Upper lobe of right lung (tissue), 1 donor: ENCODE results near the gene GP1BB. TPM values are rescaled to one million over a fixed set of nuclear protein-coding genes. Genes with fewer than 3 reads are reported as not detected.

Experiments
- ATAC-seq: fragments of 200-7000 bp; cut with Tn5 transposase; one replicate; pipeline ENCODE4 v1.9.1; 2020; ENCODE audit warnings: mild to moderate bottlenecking, moderate library complexity
- DNase-seq: peaks from one replicate; pipeline ENCODE4 v3.0.0-alpha.2; 2020
- H3K27ac ChIP-seq: fragments of 200-600 bp; one replicate; pipeline ENCODE4 v1.8.0; 2022
- H3K27me3 ChIP-seq: fragments of 200-600 bp; one replicate; pipeline ENCODE4 v1.8.0; 2022; ENCODE audit warnings: mild to moderate bottlenecking
- H3K36me3 ChIP-seq: fragments of 200-600 bp; one replicate; pipeline ENCODE4 v1.8.0; 2022
- H3K4me1 ChIP-seq: fragments of 200-600 bp; one replicate; pipeline ENCODE4 v1.8.0; 2022
- H3K4me3 ChIP-seq: fragments of 200-600 bp; one replicate; pipeline ENCODE4 v1.8.0; 2022; ENCODE audit warnings: mild to moderate bottlenecking
- H3K9me3 ChIP-seq: fragments of 200-600 bp; one replicate; pipeline ENCODE4 v1.8.0; 2022
- intact Hi-C: fragments of 100-400 bp; cut with DNase I; formaldehyde crosslinking; loops from one replicate; pipeline ENCODE4 v1.11.0; 2022
- total RNA-seq: library from RNA; stranded (reverse); fragmentation: NEBNext Ultra II Directional; extraction: Animal tissue kit (Norgen Biotek cat#: 25700); gene quantifications from one replicate; pipeline ENCODE4 v1.2.1, GENCODE V29; 2021
- TF ChIP-seq, protein P1 (sequence below): fragments of 200-600 bp; IDR thresholded peaks from one replicate; pipeline ENCODE4 v1.8.0; 2022; ENCODE audit warnings: antibody characterized with exemption
- donor health status: DM: no; HTN: yes; CAD: no; lungs with severe emphysema.

The GP1BB gene
- total RNA-seq, 1 donor from 2014 or later, result 1.3 TPM

DNA sequence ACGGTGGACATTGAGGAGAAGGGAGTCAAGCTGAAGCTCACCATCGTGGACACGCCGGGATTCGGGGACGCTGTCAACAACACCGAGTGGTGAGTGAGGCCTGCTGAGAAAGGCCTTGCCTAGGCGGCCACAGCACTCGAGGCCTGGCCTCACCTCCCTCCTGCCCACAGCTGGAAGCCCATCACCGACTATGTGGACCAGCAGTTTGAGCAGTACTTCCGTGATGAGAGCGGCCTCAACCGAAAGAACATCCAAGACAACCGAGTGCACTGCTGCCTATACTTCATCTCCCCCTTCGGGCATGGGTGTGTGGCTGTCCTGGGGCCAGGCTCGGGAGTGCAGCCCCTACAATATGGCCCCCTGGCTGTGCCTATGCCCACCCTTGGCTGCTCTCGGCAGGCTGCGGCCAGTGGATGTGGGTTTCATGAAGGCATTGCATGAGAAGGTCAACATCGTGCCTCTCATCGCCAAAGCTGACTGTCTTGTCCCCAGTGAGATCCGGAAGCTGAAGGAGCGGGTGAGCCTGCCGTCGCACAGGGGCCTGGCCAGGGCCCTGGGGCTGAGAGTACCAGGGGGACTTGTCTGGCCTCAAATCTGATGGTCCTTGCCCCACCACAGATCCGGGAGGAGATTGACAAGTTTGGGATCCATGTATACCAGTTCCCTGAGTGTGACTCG lies 3.0 kb upstream of the GP1BB start:
- peaks cover 33% of the 10 kb centered on the region for H3K27me3 ChIP-seq
- H3K27ac ChIP-seq, result no peak overlapping the region
- H3K9me3 ChIP-seq, result no peaks in the 10 kb centered on the region
- TF ChIP-seq, protein P1, sequence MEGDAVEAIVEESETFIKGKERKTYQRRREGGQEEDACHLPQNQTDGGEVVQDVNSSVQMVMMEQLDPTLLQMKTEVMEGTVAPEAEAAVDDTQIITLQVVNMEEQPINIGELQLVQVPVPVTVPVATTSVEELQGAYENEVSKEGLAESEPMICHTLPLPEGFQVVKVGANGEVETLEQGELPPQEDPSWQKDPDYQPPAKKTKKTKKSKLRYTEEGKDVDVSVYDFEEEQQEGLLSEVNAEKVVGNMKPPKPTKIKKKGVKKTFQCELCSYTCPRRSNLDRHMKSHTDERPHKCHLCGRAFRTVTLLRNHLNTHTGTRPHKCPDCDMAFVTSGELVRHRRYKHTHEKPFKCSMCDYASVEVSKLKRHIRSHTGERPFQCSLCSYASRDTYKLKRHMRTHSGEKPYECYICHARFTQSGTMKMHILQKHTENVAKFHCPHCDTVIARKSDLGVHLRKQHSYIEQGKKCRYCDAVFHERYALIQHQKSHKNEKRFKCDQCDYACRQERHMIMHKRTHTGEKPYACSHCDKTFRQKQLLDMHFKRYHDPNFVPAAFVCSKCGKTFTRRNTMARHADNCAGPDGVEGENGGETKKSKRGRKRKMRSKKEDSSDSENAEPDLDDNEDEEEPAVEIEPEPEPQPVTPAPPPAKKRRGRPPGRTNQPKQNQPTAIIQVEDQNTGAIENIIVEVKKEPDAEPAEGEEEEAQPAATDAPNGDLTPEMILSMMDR, result no peak
- DNase-seq (no peak), ATAC-seq (no peak)
- intact Hi-C loops, result no loop called here
- H3K36me3 ChIP-seq, result no peaks in the 10 kb centered on the region
- H3K4me3 ChIP-seq, result no peak overlapping the region
- peaks cover 23% of the 10 kb centered on the region for H3K4me1 ChIP-seq

DNA sequence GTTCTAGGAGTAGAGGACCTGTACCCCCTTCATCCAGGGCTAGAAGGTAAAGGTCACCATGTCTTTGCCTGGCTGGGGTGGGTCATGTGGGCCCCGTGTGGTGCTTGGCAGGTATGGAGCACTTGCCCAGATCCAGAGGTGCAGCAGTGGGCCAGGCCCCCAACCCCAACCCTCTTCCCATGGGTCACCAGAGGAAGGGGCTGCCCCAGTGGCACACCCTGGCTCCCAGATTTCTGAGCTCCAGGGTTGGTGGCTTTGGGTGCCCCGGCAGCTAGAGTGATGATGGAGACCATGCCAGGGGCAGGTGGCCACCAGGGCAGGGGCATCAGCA lies 2.4 kb upstream of the GP1BB start:
- Histone ChIP-seq H3K27me3 (peaks cover 26% of the 10 kb centered on the region), H3K4me1 (peaks cover 23% of the 10 kb centered on the region), H3K36me3 (no peaks in the 10 kb centered on the region), H3K9me3 (no peaks in the 10 kb centered on the region), H3K27ac (no peak overlapping the region), H3K4me3 (no peak overlapping the region)
- no peak for ATAC-seq
- DNase-seq, result no peak
- TF ChIP-seq, protein P1, result no peak
- intact Hi-C loops, result no loop called here

DNA sequence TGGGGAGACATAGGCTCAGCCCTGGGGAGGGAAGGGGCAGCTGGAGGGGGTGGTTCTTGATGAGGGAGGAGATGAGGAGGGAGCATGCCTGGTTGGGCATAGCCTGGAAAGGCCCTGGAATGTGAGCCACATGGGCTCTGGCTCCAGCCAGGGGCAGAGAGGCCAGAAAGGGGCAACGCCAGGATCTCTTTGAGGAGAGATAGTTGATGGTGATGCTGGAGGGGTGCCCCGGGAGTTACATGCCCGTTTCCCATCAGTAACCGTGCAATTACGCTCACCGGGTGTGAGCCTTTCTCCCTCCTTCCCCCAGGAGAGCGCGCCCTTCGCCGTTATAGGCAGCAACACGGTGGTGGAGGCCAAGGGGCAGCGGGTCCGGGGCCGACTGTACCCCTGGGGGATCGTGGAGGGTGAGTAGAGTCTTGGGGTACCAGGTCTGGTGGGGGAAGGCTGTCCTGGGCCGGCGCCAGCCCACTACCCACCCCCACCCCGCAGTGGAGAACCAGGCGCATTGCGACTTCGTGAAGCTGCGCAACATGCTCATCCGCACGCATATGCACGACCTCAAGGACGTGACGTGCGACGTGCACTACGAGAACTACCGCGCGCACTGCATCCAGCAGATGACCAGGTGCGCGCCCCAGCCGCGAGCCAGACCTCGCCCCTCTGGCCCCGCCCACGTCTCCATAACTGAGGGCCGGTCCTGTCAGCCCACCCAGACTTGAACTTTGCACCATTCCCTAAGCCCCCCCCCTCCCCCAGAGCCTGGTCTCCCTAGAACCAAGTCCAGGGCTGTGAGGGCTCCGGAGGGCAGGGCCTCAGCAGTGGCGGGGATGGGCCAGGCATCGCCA lies 1.8 kb upstream of the GP1BB start:
- Histone ChIP-seq H3K4me1 (peaks cover 23% of the 10 kb centered on the region), H3K4me3 (no peak overlapping the region), H3K27ac (no peak overlapping the region), H3K27me3 (peaks cover 25% of the 10 kb centered on the region), H3K9me3 (no peaks in the 10 kb centered on the region), H3K36me3 (no peaks in the 10 kb centered on the region)
- DNase-seq (no peak), ATAC-seq (no peak)
- intact Hi-C loops, result no loop called here
- TF ChIP-seq, protein P1, result no peak

DNA sequence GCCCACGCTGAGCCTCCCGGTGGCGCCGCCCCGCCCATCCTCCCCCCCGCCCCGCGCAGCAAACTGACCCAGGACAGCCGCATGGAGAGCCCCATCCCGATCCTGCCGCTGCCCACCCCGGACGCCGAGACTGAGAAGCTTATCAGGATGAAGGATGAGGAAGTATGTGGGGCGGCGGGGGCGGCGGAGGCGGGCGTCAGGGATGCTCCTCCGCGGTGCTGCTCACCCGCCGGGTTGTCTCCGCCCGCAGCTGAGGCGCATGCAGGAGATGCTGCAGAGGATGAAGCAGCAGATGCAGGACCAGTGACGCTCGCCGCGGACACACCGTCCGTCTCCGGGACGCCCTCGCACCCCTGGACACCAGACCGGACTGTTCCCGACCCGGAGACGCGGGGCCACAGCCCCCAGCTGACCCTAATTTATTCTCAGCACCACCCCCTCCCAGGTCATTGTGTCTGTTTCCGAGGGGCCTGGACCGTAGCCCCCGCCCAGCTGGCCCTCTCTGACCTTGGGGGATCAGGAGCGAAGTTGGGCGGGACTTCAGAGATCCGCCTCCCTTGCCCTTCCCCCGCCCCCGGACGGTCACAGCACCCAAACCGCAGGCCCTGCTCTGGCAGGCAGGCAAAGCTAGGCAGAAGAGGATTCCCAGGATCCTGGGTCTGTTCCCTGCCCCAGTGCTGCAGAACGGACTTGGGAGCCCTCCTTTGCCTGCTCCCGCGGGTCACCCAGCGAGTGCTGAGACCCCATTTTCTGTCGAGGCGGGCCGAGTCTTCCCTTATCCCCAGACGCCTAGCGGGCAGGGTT lies 959 bp upstream of the GP1BB start:
- intact Hi-C loops, result no loop called here
- ATAC-seq (no peak), DNase-seq (no peak)
- Histone ChIP-seq H3K4me3 (no peak overlapping the region), H3K36me3 (no peaks in the 10 kb centered on the region), H3K27ac (no peak overlapping the region), H3K9me3 (no peaks in the 10 kb centered on the region), H3K27me3 (peaks cover 19% of the 10 kb centered on the region), H3K4me1 (peaks cover 23% of the 10 kb centered on the region)
- TF ChIP-seq, protein P1, result no peak

DNA sequence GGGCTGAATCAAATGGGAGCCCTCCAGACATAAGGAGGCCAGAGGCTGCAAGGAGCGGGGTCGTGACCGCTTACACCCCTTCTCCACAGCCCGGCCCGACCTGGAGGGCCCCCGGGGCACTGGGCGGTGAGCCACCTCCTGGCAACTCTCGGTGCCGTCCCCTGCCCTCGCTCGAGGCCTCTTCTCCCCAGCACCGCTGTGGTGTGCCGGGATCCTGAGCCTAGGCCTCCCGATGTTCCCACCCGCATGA lies 432 bp upstream of the GP1BB start:
- ATAC-seq (no peak), DNase-seq (no peak)
- no peaks in the 10 kb centered on the region for H3K36me3 ChIP-seq
- TF ChIP-seq, protein P1, result no peak
- peaks cover 18% of the 10 kb centered on the region for H3K4me1 ChIP-seq
- H3K9me3 ChIP-seq, result no peaks in the 10 kb centered on the region
- no peak overlapping the region for H3K27ac ChIP-seq
- intact Hi-C loops, result no loop called here
- H3K4me3 ChIP-seq, result no peak overlapping the region
- peaks cover 19% of the 10 kb centered on the region for H3K27me3 ChIP-seq
